B cell (primary cell): ENCODE data around the gene DLG2. TPM values are rescaled to one million over a fixed set of nuclear protein-coding genes. Genes with fewer than 3 reads are reported as not detected.

ENCODE experiments used
- ATAC-seq: fragments of 200-7000 bp; cut with Tn5 transposase; one replicate; pipeline ENCODE4 v1.10.0; 2021; ENCODE audit warnings: low read depth, mild to moderate bottlenecking, moderate number of reproducible peaks, moderate library complexity
- CTCF ChIA-PET: fragments of 350-600 bp; sonication (Branson Sonifier 250); formaldehyde crosslinking; loops from one replicate; lab custom pipeline; 2021; ENCODE audit warnings: antibody characterized with exemption, inconsistent platforms; lab: Charles Lee
- POLR2A ChIA-PET: fragments of 350-600 bp; sonication (Branson Sonifier 250); formaldehyde crosslinking; loops from one replicate; lab custom pipeline; 2021; ENCODE audit warnings: antibody characterized with exemption; lab: Charles Lee
- DNase-seq: peaks from one replicate; pipeline ENCODE4 v3.0.0; 2013
- H2AFZ ChIP-seq: 2 replicates; pipeline ENCODE4 v1.6.1; 2012; ENCODE audit warnings: mild to moderate bottlenecking, low read depth, low read length; ENCODE audit not compliant: insufficient read depth, poor library complexity, severe bottlenecking
- H3K27ac ChIP-seq, 2 donors: 1 replicate in 1 of 2; 2 replicates in 1 of 2; pipeline ENCODE4 v1.5.1; 2012 to 2013; ENCODE audit warnings: low read length in 2 of 2, mild to moderate bottlenecking in 2 of 2, moderate library complexity in 1 of 2
- H3K27me3 ChIP-seq, 4 experiments: fragments of 200-600 bp in 1 of 4; sonication (generic) in 1 of 4; replicated peaks in 1 of 4; 1 replicate in 2 of 4; 2 replicates in 2 of 4; pipeline versions ENCODE4 v1.6.1 to v1.7.0; 2013 to 2016; ENCODE audit warnings: low read length in 3 of 4, mild to moderate bottlenecking in 2 of 4, mixed read lengths in 1 of 4, moderate library complexity in 1 of 4; ENCODE audit not compliant: insufficient read depth in 4 of 4, control insufficient read depth in 3 of 4; ENCODE audit errors: control extremely low read depth in 1 of 4
- H3K36me3 ChIP-seq, 2 experiments: replicated peaks in 1 of 2; 1 replicate in 1 of 2; 2 replicates in 1 of 2; pipeline versions ENCODE4 v1.6.1 to v1.7.1; 2013; ENCODE audit warnings: low read length in 1 of 2; ENCODE audit not compliant: insufficient read depth in 2 of 2, control insufficient read depth in 1 of 2; ENCODE audit errors: control extremely low read depth in 1 of 2, extremely low read depth in 1 of 2
- H3K4me1 ChIP-seq, 2 donors: fragments of 200-600 bp in 1 of 2; sonication (generic) in 1 of 2; 1 replicate in 1 of 2; 2 replicates in 1 of 2; pipeline versions ENCODE4 v1.5.1 to v1.6.1; 2013 to 2017; ENCODE audit warnings: low read length in 2 of 2; ENCODE audit not compliant: control insufficient read depth in 2 of 2, insufficient read depth in 2 of 2
- H3K4me2 ChIP-seq: replicated peaks from 2 replicates; pipeline ENCODE3; 2012; ENCODE audit warnings: mild to moderate bottlenecking, low read depth, low read length; ENCODE audit not compliant: poor library complexity, severe bottlenecking
- H3K4me3 ChIP-seq, 5 experiments: fragments of 200-600 bp in 1 of 5; sonication (generic) in 1 of 5; 1 replicate in 3 of 5; 2 replicates in 2 of 5; pipeline versions ENCODE4 v1.5.1 to v1.7.0; 2011 to 2016; ENCODE audit warnings: low read length in 4 of 5, mild to moderate bottlenecking in 4 of 5, low read depth in 2 of 5, control low read depth in 1 of 5, moderate library complexity in 1 of 5; ENCODE audit not compliant: insufficient read depth in 1 of 5; ENCODE audit errors: control extremely low read depth in 1 of 5, extremely low read depth in 1 of 5
- H3K79me2 ChIP-seq: fragments of 200-600 bp; sonication (generic); one replicate; pipeline ENCODE4 v1.6.0; 2016; ENCODE audit warnings: low read length; ENCODE audit not compliant: control insufficient read depth, insufficient read depth
- H3K9ac ChIP-seq: fragments of 200-600 bp; sonication (generic); 2 replicates; pipeline ENCODE4 v1.6.1; 2017; ENCODE audit warnings: mild to moderate bottlenecking, low read length, moderate library complexity
- H3K9me3 ChIP-seq, 3 donors: one replicate each; pipeline versions ENCODE4 v1.6.1 to v1.7.1; 2013; ENCODE audit warnings: low read length in 2 of 3; ENCODE audit not compliant: control insufficient read depth in 2 of 3, insufficient read depth in 1 of 3; ENCODE audit errors: control extremely low read depth in 1 of 3
- H4K20me1 ChIP-seq: 2 replicates; pipeline ENCODE4 v1.6.0; 2012; ENCODE audit warnings: mild to moderate bottlenecking, low read length; ENCODE audit not compliant: insufficient read depth, control insufficient read depth, poor library complexity, severe bottlenecking
- H3K27ac Mint-ChIP-seq: one replicate; pipeline ENCODE4 v1.8.0; 2021; ENCODE audit warnings: mixed read lengths
- H3K27me3 Mint-ChIP-seq: one replicate; pipeline ENCODE4 v1.8.0; 2021; ENCODE audit warnings: mixed read lengths
- H3K4me1 Mint-ChIP-seq: one replicate; pipeline ENCODE4 v1.8.0; 2021; ENCODE audit warnings: mixed read lengths
- H3K4me3 Mint-ChIP-seq: one replicate; pipeline ENCODE4 v1.8.0; 2021; ENCODE audit warnings: mixed read lengths
- H3K9me3 Mint-ChIP-seq: one replicate; pipeline ENCODE4 v1.8.0; 2022; ENCODE audit warnings: mixed read lengths; ENCODE audit not compliant: insufficient read depth
- EZH2 ChIP-seq: IDR thresholded peaks from 2 replicates; pipeline ENCODE4 v1.6.1; 2012; ENCODE audit warnings: borderline replicate concordance, low read depth, mild to moderate bottlenecking, moderate library complexity, low read length; ENCODE audit not compliant: insufficient read depth, poor library complexity, severe bottlenecking
- WGBS: methylation state at CpG from one replicate; pipeline ENCODE4 v1.1.5; 2013; ENCODE audit warnings: missing lambda C conversion rate; ENCODE audit not compliant: insufficient coverage; 5-methylcytosine and 5-hydroxymethylcytosine counted together
- intact Hi-C: fragments of 100-400 bp; cut with micrococcal nuclease; formaldehyde crosslinking; loops from one replicate; pipeline ENCODE4 v1.10.0; 2022
- polyA plus RNA-seq: library from polyadenylated mRNA; depleted of rRNA; stranded (reverse); fragments of >200 nt; gene quantifications from 2 replicates; pipeline ENCODE4 v1.2.3, GENCODE V29; 2012
- total RNA-seq, 2 donors: library from RNA; stranded (reverse); fragments of 120-200 nt in 1 of 2; gene quantifications; 1 replicate in 1 of 2; 2 replicates in 1 of 2; pipeline versions ENCODE4 v1.2.3 to v1.2.4, GENCODE V29; 2013 to 2022
- TF ChIP-seq, protein P1 (sequence below): fragments of 200-600 bp; IDR thresholded peaks from one replicate; pipeline ENCODE4 v1.8.0; 2022; ENCODE audit warnings: antibody characterized with exemption, mild to moderate bottlenecking

DLG2 gene
- total and polyA plus RNA-seq, 2 donors (not counting 1 experiment from before 2014, with no cell fraction given), result 0.54 to 5.4 TPM

- Histone ChIP-seq H3K9me3 (peaks cover 0 to 1% (median 0%) of the 10 kb centered on the region in 3 donors), H3K27me3 (no peaks in the 10 kb centered on the region), H3K79me2 (no peaks in the 10 kb centered on the region), H3K4me1 (no peaks in the 10 kb centered on the region), H2AFZ (no peak overlapping the region), H3K27ac (no peak overlapping the region), H3K4me2 (no peak overlapping the region), H3K36me3 (no peaks in the 10 kb centered on the region), H4K20me1 (no peaks in the 10 kb centered on the region), H3K9ac (no peak overlapping the region), H3K4me3 (no peak overlapping the region)
- ATAC-seq, result no peak
- Mint-ChIP-seq H3K9me3 (peaks cover 1% of the 10 kb centered on the region), H3K27ac (no peak overlapping the region), H3K27me3 (no peaks in the 10 kb centered on the region), H3K4me1 (no peaks in the 10 kb centered on the region), H3K4me3 (no peak overlapping the region)
- CTCF ChIA-PET, result no interaction called here
- intact Hi-C loops, result no loop called here
- no peak for TF ChIP-seq EZH2
- TF ChIP-seq, protein P1, sequence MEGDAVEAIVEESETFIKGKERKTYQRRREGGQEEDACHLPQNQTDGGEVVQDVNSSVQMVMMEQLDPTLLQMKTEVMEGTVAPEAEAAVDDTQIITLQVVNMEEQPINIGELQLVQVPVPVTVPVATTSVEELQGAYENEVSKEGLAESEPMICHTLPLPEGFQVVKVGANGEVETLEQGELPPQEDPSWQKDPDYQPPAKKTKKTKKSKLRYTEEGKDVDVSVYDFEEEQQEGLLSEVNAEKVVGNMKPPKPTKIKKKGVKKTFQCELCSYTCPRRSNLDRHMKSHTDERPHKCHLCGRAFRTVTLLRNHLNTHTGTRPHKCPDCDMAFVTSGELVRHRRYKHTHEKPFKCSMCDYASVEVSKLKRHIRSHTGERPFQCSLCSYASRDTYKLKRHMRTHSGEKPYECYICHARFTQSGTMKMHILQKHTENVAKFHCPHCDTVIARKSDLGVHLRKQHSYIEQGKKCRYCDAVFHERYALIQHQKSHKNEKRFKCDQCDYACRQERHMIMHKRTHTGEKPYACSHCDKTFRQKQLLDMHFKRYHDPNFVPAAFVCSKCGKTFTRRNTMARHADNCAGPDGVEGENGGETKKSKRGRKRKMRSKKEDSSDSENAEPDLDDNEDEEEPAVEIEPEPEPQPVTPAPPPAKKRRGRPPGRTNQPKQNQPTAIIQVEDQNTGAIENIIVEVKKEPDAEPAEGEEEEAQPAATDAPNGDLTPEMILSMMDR, result no peak
- WGBS, result no CpG with 5 or more reads among the region's 1 CpG
- POLR2A ChIA-PET, result no interaction called here
- DNase-seq, result no peak
Measured at GRCh38 chr11:84188521-84188920, 1438.6 kb downstream of the DLG2 start.

GRCh38 chr11:84173078-84173477 lies 1454.1 kb downstream of the DLG2 start:
- Histone ChIP-seq H4K20me1 (no peaks in the 10 kb centered on the region), H2AFZ (no peak overlapping the region), H3K27me3 (no peaks in the 10 kb centered on the region), H3K36me3 (no peaks in the 10 kb centered on the region), H3K79me2 (no peaks in the 10 kb centered on the region), H3K9me3 (no peaks in the 10 kb centered on the region), H3K9ac (no peak overlapping the region), H3K4me2 (no peak overlapping the region), H3K27ac (no peak overlapping the region), H3K4me3 (no peak overlapping the region), H3K4me1 (no peaks in the 10 kb centered on the region)
- Mint-ChIP-seq H3K27me3 (no peaks in the 10 kb centered on the region), H3K4me1 (no peaks in the 10 kb centered on the region), H3K27ac (no peak overlapping the region), H3K4me3 (no peak overlapping the region), H3K9me3 (peaks cover 3% of the 10 kb centered on the region)
- POLR2A ChIA-PET, result no interaction called here
- DNase-seq (no peak), ATAC-seq (no peak)
- CTCF ChIA-PET, result no interaction called here
- TF ChIP-seq EZH2, result no peak
- TF ChIP-seq, protein P1, result no peak
- intact Hi-C loops, result no loop called here
